COLO668 (cell line): Measurements from ENCODE around the gene GPR180.
"Not testable (repeated sequence)": the region's sequence is repeated elsewhere in the genome, so short reads cannot be mapped to it uniquely, and the experiment has no call there.

Experiments used
- DNase-seq: peaks from one replicate; lab custom pipeline; 2025; ENCODE audit not compliant: unreplicated experiment; lab: John Stamatoyannopoulos, UW

The GPR180 gene

DNA sequence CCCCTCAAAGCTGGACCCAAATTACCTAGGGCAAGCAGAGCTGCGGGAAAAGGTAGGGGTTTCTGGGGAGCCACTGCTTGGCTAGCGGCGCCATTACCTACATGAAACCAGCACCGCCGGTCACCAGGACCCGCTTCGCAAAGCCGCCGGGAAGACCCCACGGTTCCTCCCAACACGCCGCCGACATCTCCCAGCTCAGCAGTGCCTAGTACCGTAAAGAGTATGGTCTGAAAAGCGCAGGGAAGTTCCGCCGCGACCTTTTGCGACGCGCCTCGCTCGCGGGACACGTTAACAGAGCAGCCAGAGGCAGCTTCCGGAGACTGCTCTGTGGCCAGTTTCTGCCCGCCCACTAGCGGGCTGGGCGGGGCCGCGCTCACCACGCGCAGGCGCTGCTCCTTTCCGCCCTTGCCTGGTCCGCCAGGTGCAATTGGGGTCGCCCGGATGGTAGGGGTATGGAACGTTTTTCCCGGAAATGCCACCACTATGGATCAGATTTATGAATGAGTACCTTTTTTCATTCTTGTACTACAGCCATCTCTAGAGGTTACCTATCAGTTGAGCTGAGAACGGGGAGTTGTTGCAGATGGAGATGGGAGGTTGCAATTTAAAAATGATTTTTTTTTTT lies 5.6 kb upstream of the GPR180 start, which contains the start of gene TGDS:
Gene TGDS, minus strand, starts transcription at position 203 of the 625 bp plus-strand sequence. Its CDS starts 16 bp downstream, at position 187.
- peak; percentile 100 for DNase-seq

DNA sequence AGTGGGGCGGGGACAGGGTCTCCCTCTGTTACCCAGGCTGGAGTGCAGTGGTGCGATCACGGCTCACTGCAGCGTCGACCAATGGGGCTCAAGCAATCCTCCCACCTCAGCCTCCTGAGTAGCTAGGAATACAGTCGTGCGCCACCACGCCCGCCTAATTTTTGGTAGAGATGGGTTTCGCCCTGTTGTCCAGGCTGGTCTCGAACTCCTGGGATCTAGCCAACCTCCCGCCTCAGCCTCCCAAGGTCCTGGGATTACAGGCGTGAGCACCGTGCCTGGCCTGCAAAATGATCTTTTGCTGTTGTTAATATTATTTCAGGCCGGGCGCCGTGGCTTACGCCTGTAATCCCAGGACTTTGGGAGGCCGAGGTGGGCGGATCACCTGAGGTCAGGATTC lies 5.1 kb upstream of the GPR180 start:
- no peak for DNase-seq

DNA sequence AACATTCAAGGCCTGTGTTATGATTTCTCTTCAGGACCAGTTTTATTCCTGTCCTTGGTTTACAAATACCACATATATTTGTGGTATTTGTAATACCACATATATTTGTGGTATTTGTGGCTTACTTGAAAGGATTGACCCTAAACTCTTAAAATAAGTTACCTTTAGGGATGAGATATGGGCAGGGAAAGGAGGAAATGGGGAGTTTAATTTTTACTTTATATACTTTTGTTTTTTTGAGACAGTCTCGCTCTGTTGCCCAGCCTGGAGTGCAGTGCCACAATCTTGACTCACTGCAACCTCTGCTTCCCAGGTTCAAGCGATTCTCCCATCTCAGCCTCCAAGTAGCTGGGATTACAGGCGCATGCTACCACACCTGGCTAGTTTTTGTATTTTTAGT lies 3.4 kb upstream of the GPR180 start:
- no peak for DNase-seq

DNA sequence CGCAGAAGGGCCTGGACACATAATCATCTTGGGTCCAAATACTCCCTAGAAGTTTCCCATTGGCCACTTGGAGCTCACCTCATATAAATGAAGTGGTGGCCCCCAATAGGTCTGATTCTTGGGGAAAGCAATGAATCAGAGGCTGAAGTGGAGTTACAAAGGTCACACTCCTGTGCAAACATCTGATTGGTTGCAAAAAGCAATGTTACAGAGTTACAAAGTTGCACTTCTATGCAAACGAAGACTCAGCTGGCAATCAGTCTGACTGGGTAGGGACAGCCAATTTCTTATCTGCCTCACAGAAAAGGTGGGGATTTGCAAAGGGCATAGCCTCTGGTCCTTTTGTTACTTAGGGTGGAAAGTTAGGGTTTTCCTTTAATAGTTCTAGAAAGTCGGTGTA lies 1.8 kb upstream of the GPR180 start:
- DNase-seq: no peak

DNA sequence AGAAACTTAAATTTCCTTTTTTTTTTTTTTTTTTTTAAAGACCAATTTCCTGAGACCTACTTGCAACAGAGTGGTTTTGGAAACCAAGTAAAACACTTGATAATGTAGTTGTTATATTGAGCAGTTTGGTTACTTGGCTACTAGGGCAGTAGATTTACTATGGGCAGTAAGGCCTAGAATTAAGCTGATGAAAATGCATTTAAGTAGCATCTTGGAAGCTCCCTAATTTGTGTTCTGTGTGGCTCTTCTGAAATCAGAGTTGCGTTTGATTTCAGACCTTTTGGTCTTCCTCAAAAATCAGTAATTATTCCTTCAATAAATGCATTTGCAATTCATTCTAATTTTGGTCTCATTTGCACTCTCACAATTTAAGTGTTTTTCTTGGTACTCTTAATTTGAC lies 810 bp downstream of the GPR180 start:
- DNase-seq: no peak

DNA sequence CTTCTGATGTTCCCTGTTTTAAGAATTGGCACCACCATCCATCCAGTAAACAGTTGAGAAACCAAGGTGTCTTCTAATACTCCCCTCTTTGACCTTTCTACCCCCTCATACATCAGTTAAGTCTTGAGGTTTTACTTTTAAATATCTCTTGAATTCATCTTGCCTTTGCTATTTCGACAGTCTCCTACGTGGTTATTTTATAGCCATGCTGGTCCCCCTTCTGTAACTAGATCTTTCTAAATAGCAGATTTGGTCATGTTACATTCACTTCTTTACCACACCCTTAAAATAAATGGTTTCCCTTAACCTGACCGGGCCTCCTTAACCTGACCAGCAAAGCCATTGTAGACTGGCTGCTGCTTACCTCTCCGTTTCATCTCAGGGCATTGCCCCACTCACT lies 5.4 kb downstream of the GPR180 start:
- DNase-seq: no peak

DNA sequence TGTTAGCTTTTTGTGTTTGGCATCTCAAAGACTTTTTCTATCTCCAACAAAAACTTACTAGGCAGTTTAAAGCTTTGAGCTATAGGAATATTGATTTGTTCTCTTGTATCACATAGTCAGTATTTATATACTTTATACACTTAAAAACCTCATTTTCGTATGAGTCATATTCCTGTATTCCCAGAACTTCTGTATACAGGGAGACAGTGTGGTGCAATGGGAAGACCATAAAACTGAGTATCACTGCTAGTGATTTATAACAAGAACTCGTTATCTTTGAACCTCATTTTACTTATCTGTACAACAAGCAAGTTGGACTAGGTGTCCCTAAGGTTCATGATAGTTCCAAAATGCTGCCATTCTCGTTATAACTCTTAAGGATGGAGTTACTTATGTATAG lies 6.3 kb downstream of the GPR180 start:
- DNase-seq: no peak

DNA sequence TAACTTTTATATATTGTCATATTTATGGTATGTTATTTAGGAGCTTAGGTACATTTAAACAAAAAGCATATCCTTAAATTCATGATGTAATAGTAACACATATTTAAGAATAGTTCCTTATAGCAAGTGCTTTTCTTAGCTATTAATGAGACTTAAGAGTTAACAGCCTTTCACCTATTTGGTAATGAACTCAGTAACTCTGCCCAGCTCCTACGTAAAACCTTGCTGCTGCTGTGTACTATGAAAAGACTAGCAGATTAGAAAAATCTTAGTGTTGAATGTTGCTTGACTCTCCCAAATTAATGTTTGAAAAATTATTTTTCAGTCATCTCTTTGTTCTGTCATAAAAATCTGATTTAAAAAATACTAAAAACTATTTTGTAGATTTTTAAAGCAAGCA lies 6.9 kb downstream of the GPR180 start:
- DNase-seq: no peak

DNA sequence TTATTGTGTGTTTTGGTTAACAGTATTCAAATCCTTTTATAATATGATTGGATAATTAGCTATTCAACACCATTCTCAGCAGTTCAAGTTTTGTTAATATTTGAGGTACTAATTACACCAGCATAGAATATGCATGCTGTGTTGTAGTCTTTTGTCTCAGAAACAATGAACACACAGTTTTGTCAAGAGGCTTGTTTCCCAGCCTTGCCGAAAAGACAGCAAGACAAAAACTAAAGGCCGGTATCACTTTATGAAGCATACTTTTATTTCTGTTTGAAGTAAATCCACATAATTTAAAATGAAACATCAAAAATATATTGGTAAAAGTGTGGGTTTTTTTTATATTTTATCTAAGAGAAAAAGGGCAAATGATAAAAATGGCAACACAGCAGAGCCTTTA lies 7.5 kb downstream of the GPR180 start:
- no peak for DNase-seq

DNA sequence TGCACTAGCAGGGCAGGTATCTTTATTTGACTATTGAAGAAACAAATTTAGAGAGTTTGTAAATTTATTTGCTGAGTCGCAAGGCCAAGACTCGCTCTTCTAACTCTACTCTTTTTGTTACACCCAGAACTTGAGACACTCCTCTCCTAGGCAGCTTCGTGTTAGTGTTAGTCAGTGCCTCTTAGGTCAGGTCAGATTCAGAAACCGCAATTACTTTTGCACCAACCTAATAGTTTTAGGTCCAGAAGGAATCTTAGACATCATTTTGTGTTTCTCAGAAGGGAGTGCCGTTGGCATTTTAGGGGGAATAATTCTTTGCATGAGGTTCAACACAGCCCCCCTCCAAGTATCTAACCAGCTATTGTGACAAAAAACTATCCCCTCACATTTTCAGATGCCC lies 8.8 kb downstream of the GPR180 start:
- no peak for DNase-seq

DNA sequence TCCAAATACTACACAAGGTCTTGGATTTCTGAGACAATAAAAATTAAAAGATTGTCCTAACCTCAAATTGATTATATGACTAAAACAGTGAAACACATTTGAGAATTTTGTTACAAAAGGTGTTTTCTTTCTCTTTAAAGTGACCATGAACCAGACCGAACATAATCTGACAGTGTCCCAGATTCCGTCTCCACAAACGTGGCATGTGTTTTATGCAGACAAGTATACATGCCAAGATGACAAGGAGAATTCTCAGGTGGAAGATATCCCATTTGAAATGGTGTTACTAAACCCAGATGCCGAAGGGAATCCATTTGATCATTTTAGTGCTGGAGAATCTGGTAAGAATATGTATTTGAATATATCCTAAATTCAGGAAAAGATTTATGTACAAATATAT lies 10.4 kb downstream of the GPR180 start:
- no peak for DNase-seq

DNA sequence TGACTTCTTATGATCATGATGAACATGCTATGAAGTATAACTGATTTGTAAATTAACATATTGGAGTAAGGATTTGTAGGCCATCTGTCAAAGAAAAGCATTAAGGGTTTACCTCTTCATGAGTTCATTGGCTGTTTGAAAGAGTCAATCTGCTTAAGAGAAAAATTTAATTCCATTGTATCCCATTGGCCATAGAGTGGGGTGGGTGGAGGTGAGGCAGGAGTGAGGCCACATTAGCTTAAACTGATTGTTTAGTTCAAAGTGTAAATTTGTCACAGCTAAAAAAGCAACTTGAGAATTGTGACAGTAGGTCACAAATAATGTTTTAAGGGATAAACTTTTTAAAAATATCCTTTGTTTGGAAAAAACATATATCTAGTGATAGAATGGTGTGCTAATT lies 11.4 kb downstream of the GPR180 start:
- no peak for DNase-seq

DNA sequence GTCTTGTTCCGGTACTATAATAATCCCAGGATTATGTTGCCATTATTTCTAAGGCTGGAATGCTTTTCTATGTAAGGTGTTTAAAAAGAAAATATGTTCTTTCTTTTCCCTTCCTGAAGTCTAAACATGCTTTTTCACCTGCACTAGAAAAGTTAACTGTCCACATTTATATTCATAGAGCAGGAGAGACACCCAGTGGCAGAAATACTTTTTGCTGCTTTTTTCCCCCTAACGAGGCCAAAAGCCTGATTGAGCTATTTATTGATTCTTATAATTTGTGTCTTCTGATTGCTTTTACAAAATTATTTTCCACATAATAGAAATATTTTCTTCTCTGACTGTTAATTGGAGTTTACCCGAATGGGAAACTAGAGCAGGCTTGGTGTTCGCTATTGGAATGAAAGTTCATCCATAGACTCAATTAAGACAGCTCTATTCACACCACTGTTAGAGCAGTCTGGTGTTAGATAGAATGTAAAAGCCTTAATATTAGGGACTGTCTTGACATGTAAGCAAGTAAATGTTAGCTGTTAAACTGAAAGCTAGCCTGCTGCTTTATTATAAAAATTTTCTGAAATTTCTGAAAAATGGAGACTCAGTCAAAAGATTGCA lies 15.8 kb downstream of the GPR180 start:
- no peak for DNase-seq

DNA sequence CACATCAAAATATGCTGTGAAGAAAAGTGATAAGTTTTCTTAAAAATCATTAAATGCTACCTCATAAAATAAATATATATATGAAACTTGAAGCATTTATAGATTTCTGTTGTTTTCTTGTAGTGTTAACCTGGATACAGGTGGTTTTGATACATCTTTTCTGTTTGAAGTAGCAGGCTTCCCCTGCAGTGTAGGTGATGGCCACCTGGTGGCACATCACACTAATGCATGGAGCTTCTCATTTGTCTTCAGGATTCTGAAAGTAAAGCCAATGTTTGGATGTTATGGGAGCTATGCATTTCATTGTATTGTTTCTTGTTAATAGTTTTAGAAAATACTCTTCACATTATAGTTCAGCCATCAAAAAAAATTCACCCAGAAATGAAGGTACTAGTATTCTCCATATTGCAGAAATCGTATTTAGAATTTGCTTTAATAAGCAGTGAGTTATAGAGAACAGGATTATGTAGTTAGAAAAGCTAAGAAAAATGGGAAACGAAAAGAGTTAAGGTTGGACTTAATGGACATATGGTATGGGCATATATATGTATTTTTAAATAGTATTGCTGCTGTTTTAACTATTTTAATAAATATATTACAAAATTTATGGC lies 18.7 kb downstream of the GPR180 start:
- peak; percentile 83 for DNase-seq

DNA sequence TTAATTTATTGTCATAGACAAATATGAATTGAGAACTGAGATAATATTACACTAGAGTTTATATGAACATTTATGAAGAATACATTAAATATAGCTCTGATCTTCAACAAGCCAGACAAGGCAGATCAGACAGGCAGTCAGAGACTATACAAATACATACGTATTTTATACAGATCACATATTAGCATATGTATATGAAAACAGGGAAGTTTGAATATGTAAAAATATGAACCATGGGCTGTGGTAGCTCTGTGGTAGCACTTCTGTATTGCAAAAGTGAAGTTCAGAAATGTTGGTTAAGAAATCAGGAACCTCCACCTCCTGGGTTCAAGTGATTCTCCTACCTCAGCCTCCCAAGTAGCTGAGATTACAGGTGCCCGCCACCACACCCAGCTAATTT lies 20.7 kb downstream of the GPR180 start:
- no peak for DNase-seq

DNA sequence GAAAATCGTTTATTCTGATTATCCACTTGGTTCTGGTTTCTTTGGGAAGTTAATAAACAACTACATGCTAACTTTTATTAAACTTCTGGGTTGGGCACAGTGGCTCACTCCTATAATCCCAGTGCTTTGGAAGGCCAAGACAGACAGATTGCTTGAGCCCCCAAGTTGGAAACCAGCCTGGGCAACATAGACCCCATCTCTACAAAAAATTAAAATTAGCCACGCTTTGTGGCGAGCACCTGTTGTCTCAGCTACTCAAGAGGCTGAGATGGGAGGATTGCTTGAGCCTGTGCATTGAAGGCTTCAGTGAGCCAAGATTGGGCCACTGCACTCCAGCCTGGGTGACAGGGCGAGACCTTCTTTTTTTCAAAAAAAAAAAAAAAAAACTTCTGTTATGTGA lies 21.7 kb downstream of the GPR180 start:
- no peak for DNase-seq

DNA sequence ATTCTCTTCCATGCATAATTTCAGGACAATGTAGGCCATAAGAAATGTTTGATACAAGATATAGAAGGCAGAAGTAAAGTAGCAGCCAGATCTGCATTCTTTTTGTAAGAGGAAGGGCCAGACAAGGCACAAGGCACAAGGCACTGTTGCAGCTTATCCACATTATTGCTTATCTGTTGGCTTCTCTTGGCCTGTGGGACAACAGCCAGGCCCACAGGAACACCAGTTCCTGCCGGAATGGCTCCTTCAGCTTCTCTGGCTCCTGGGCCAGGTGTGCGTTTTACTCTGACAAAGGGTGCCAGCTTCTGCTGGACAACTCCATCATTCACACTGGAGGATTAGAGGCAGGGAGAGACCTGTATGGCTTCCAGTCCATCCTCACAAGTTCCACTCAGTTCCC lies 29.2 kb downstream of the GPR180 start:
- no peak for DNase-seq

DNA sequence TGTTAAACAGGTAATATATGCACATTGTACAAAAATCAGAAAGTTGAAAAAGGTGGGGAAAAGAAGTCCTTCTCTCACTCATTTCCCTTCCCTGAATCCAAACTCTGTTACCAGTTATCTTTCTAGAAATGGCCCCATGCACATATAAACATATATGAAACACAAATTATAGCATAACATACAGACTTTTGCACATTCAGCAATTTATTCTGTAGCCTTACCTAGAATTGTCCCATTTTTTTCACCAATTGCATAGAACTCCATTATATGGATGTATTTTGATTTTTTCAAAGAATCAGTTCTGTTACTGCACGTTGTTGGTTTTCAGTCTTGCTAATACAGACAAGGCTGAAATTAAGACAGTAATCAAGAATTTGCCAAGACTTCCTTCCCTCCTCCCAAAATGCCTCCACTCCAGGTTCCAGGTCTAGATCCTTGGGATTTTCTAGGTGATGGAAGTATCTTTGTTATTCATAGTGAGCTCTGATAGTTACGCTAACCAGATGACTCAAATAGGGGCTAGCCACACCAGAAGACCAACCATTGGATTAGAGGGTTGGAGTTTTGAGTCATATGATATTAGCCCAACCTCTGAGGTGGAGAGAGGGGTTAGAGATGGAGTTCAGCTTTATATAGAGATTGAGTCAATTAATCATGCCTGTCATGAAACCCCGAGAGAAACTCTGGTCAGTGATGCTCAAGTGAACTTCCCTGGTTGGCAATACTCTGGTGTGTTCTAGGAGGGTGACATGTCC lies 30.7 kb downstream of the GPR180 start:
- DNase-seq: no peak

DNA sequence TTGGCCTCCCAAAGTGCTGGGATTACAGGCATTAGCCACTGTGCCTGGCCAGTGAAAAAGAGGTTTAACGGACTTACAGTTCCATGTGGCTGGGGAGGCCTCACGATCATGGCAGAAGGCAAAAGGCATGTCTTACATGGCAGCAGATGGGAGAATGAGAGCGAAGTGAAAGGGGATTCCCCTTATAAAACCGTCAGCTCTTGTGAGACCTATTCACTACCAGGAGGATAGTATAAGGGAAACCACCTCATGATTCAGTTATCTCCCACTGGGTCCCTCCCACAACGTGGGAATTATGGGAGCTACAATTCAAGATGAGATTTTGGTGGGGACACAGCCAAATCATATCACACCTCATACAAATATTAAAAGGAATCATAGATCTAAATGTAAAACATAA lies 34.4 kb downstream of the GPR180 start:
- DNase-seq: not testable (repeated sequence)

DNA sequence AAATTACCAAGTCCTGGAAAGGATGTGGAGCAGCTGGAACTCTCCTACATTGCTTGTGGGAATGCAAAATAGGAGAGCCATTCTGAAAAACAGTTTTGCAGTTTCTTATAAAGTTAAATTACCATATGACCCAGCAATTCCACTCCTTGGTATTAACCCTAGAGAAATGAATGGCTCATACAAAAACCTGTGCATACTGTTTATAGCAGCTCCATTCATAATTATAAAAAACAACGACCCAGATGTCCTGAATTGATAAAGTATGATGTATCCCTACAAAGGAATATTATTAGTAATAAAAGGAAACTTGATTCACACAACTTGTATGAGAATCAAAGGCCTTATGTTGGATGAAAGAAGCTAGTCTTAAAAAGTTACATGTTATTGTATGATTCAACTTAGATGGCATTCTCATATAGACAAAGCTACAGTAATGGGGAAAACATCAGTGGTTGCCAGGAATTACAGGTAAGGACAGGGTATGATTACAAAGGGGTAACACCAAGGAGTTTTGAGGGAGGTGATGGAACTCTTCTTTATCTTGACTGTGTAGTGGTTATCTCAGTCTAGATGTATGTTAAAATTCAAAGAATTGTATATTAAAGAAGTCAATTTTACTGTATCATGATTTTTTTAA lies 35.4 kb downstream of the GPR180 start:
- DNase-seq: no peak

DNA sequence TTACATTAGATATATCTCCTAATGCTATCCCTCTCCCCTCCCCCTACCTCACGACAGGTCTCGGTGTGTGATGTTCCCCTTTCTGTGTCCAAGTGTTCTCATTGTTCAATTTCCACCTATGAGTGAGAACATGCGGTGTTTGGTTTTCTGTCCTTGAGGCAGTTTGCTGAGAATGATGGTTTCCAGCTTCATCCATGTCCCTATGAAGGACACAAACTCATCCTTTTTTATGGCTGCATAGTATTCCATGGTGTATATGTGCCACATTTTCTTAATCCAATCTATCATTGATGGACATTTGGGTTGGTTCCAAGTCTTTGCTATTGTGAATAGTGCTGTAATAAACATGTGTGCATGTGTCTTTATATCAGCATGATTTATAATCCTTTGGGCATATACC lies 36.0 kb downstream of the GPR180 start:
- not testable (repeated sequence) for DNase-seq

DNA sequence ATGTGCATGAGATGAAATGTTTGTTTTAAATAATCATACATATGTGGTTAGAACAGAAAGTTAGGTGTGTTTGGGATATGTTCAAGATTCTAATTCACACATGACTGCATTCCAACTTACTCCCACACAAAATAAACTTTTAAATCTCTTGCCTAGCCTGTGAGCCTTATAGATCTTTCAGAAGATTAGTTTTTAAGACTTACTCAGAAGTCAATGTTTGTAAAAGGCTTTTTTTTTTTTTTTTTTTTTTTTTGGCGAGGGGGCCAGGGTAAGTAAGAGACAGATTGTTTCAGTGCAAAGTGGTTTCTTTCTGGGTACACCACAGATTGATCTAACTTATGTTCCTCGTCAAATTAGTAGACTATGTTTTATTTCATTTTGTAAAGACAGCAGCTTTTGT lies 39.1 kb downstream of the GPR180 start:
- DNase-seq: no peak
